Neural progenitor cell (in vitro differentiated cells): ENCODE measurements around the gene DAGLB. TPM values are rescaled to one million over a fixed set of nuclear protein-coding genes. Genes with fewer than 3 reads are reported as not detected.

Experiments
- DNase-seq: peaks from one replicate; pipeline ENCODE4 v3.0.0-alpha.2; 2016; ENCODE audit warnings: low spot score
- H2AFZ ChIP-seq: fragments of 200-600 bp; sonication (generic); replicated peaks from 2 replicates; pipeline ENCODE4 v1.6.1; 2016; ENCODE audit warnings: antibody characterized with exemption
- H3F3A ChIP-seq: fragments of 200-600 bp; sonication (generic); 2 replicates; pipeline ENCODE4 v1.6.1; 2016; ENCODE audit warnings: antibody characterized with exemption, low read depth
- H3K27ac ChIP-seq: fragments of 200-600 bp; sonication (generic); 2 replicates; pipeline ENCODE4 v1.5.1; 2016; ENCODE audit warnings: mild to moderate bottlenecking
- H3K27me3 ChIP-seq: fragments of 200-600 bp; sonication (generic); 2 replicates; pipeline ENCODE4 v1.6.1; 2016; ENCODE audit warnings: mild to moderate bottlenecking, moderate library complexity
- H3K36me3 ChIP-seq: fragments of 200-600 bp; sonication (generic); 2 replicates; pipeline ENCODE4 v1.5.1; 2016
- H3K4me1 ChIP-seq: fragments of 200-600 bp; sonication (generic); 2 replicates; pipeline ENCODE4 v1.6.1; 2016; ENCODE audit warnings: mixed run types
- H3K4me2 ChIP-seq: fragments of 200-600 bp; sonication (generic); 2 replicates; pipeline ENCODE4 v1.6.1; 2016
- H3K4me3 ChIP-seq: fragments of 200-600 bp; sonication (generic); 2 replicates; pipeline ENCODE4 v1.5.1; 2016
- H3K79me2 ChIP-seq: fragments of 200-600 bp; sonication (generic); 2 replicates; pipeline ENCODE4 v1.6.1; 2016; ENCODE audit warnings: low read depth
- H3K9ac ChIP-seq: fragments of 200-600 bp; sonication (generic); 2 replicates; pipeline ENCODE4 v1.6.1; 2016
- H3K9me3 ChIP-seq: fragments of 200-600 bp; sonication (generic); 2 replicates; pipeline ENCODE4 v1.5.1; 2016; ENCODE audit warnings: low read depth
- H4K20me1 ChIP-seq: fragments of 200-600 bp; sonication (generic); 2 replicates; pipeline ENCODE4 v1.6.1; 2016; ENCODE audit warnings: low read depth
- H3K27ac Mint-ChIP-seq: 3 replicates; pipeline ENCODE4 v1.8.0; 2021; ENCODE audit warnings: mixed read lengths
- H3K27me3 Mint-ChIP-seq: 2 replicates; pipeline ENCODE4 v1.8.0; 2022; ENCODE audit warnings: low read depth, mild to moderate bottlenecking, inconsistent platforms, moderate library complexity, mixed read lengths; ENCODE audit not compliant: insufficient read depth
- H3K36me3 Mint-ChIP-seq: 3 replicates; pipeline ENCODE4 v1.8.0; 2021; ENCODE audit warnings: mixed read lengths
- H3K4me1 Mint-ChIP-seq: 3 replicates; pipeline ENCODE4 v1.8.0; 2021; ENCODE audit warnings: mixed read lengths
- H3K4me3 Mint-ChIP-seq: 3 replicates; pipeline ENCODE4 v1.8.0; 2021; ENCODE audit warnings: mild to moderate bottlenecking, moderate library complexity, mixed read lengths
- H3K9me3 Mint-ChIP-seq: 3 replicates; pipeline ENCODE4 v1.8.0; 2020; ENCODE audit warnings: mixed read lengths
- CTCF ChIP-seq: fragments of 200-600 bp; sonication (generic); IDR thresholded peaks from 2 replicates; pipeline ENCODE4 v1.5.1; 2017; ENCODE audit warnings: antibody characterized with exemption, mild to moderate bottlenecking
- EZH2 ChIP-seq: fragments of 200-600 bp; sonication (generic); IDR thresholded peaks from 2 replicates; pipeline ENCODE4 v1.6.1; 2017; ENCODE audit warnings: antibody characterized with exemption, mild to moderate bottlenecking, moderate library complexity
- EZH2phosphoT487 ChIP-seq: fragments of 200-600 bp; sonication (generic); IDR thresholded peaks from 2 replicates; pipeline ENCODE4 v1.6.1; 2017; ENCODE audit warnings: antibody characterized with exemption
- total RNA-seq: library from RNA; depleted of rRNA; stranded (reverse); fragments of >200 nt; gene quantifications from 2 replicates; pipeline ENCODE4 v1.2.3, GENCODE V29; 2015; ENCODE audit warnings: low replicate concordance

Gene DAGLB
- total RNA-seq, 1 donor from 2014 or later: 28.0 TPM

- Histone ChIP-seq H3K79me2 (peaks cover 42% of the 10 kb centered on the region), H3K9me3 (no peaks in the 10 kb centered on the region), H3K27ac (no peak overlapping the region), H3K9ac (no peak overlapping the region), H3K4me1 (no peaks in the 10 kb centered on the region), H3K27me3 (no peaks in the 10 kb centered on the region), H2AFZ (no peak overlapping the region), H3K4me2 (peak overlapping the region; percentile 89), H3F3A (peaks cover 11% of the 10 kb centered on the region), H3K4me3 (peak overlapping the region; percentile 85), H4K20me1 (no peaks in the 10 kb centered on the region), H3K36me3 (peaks cover 11% of the 10 kb centered on the region)
- TF ChIP-seq EZH2: no peak
- no peak for TF ChIP-seq CTCF
- no peak for TF ChIP-seq EZH2phosphoT487
- Mint-ChIP-seq H3K4me3 (peak overlapping the region; percentile 76), H3K9me3 (no peaks in the 10 kb centered on the region), H3K36me3 (peaks cover 11% of the 10 kb centered on the region), H3K4me1 (peaks cover 10% of the 10 kb centered on the region), H3K27me3 (peaks cover 6% of the 10 kb centered on the region), H3K27ac (no peak overlapping the region)
- DNase-seq: no peak
Measured at GRCh38 chr7:6448943-6449543, 1.3 kb upstream of the DAGLB start.

- H3K4me1 ChIP-seq: no peaks in the 10 kb centered on the region
- no peaks in the 10 kb centered on the region for H3K9me3 Mint-ChIP-seq
- peaks cover 57% of the 10 kb centered on the region for H3K79me2 ChIP-seq
- H3K27ac ChIP-seq: peak overlapping the region; percentile 81
- peak overlapping the region; percentile 87 for H2AFZ ChIP-seq
- H3K4me3 Mint-ChIP-seq: peak overlapping the region; percentile 96
- no peaks in the 10 kb centered on the region for H4K20me1 ChIP-seq
- H3K9me3 ChIP-seq: no peaks in the 10 kb centered on the region
- peaks cover 10% of the 10 kb centered on the region for H3K4me1 Mint-ChIP-seq
- peak overlapping the region; percentile 85 for H3K4me3 ChIP-seq
- H3K4me2 ChIP-seq: peak overlapping the region; percentile 89
- H3F3A ChIP-seq: peaks cover 11% of the 10 kb centered on the region
- peak overlapping the region; percentile 78 for H3K9ac ChIP-seq
- H3K27me3 ChIP-seq: no peaks in the 10 kb centered on the region
- TF ChIP-seq CTCF (no peak), EZH2 (no peak), EZH2phosphoT487 (no peak)
- peak; percentile 59 for DNase-seq
- H3K27me3 Mint-ChIP-seq: peaks cover 4% of the 10 kb centered on the region
- H3K36me3 Mint-ChIP-seq: peaks cover 22% of the 10 kb centered on the region
- H3K36me3 ChIP-seq: peaks cover 11% of the 10 kb centered on the region
- H3K27ac Mint-ChIP-seq: peak overlapping the region; percentile 65
Measured at GRCh38 chr7:6446838-6447580, 745 bp downstream of the DAGLB start.

- peaks cover 11% of the 10 kb centered on the region for H3K36me3 ChIP-seq
- Mint-ChIP-seq H3K36me3 (peaks cover 30% of the 10 kb centered on the region), H3K4me3 (no peak overlapping the region), H3K9me3 (no peaks in the 10 kb centered on the region), H3K27me3 (peaks cover 5% of the 10 kb centered on the region), H3K27ac (no peak overlapping the region), H3K4me1 (peaks cover 10% of the 10 kb centered on the region)
- H3K9ac ChIP-seq: no peak overlapping the region
- TF ChIP-seq CTCF (no peak), EZH2phosphoT487 (no peak), EZH2 (no peak)
- H3K27me3 ChIP-seq: no peaks in the 10 kb centered on the region
- no peak for DNase-seq
- no peaks in the 10 kb centered on the region for H4K20me1 ChIP-seq
- H3K4me2 ChIP-seq: no peak overlapping the region
- no peaks in the 10 kb centered on the region for H3K9me3 ChIP-seq
- no peak overlapping the region for H3K4me3 ChIP-seq
- H3F3A ChIP-seq: peaks cover 11% of the 10 kb centered on the region
- H3K4me1 ChIP-seq: no peaks in the 10 kb centered on the region
- no peak overlapping the region for H2AFZ ChIP-seq
- peaks cover 80% of the 10 kb centered on the region for H3K79me2 ChIP-seq
- H3K27ac ChIP-seq: no peak overlapping the region
Measured at GRCh38 chr7:6444516-6445269, 3.1 kb downstream of the DAGLB start.
